Measurements from ENCODE around the gene GPR132.

GPR132 gene

GRCh38 chr14:105107351-105107750 is 42.1 kb upstream of the GPR132 start:
- Histone ChIP-seq H2BK120ac (ENCODE audit: low read depth, low read length) (no peak overlapping the region), H2BK12ac (ENCODE audit: low read length in 2 of 2) (no peak overlapping the region), H3K9ac (ENCODE audit: low read length) (no peak overlapping the region), H2AFZ (ENCODE audit: low read depth, low read length) (no peak overlapping the region), H3K4ac (ENCODE audit: low read depth in 1 of 2, low read length in 2 of 2) (no peak overlapping the region), H3K36me3 (ENCODE audit: control insufficient read depth in 1 of 2, insufficient read depth in 2 of 2, low read depth in 1 of 2, low read length in 2 of 2) (no peaks in the 10 kb centered on the region), H2BK15ac (ENCODE audit: low read depth, poor library complexity, severe bottlenecking) (no peak overlapping the region), H3K27ac (ENCODE audit: low read length, poor library complexity, severe bottlenecking) (no peak overlapping the region), H3K9me3 (ENCODE audit: control insufficient read depth, low read length) (peaks cover 15% of the 10 kb centered on the region), H3K23ac (ENCODE audit: low read length in 2 of 2) (no peak overlapping the region), H4K91ac (ENCODE audit: low read length) (no peak overlapping the region), H2AK5ac (ENCODE audit: low read length, severe bottlenecking) (no peak overlapping the region), H3K18ac (ENCODE audit: low read depth in 1 of 2, low read length in 2 of 2) (no peak overlapping the region), H2BK5ac (ENCODE audit: low read depth, low read length, poor library complexity, severe bottlenecking) (no peak overlapping the region), H4K8ac (ENCODE audit: low read length) (no peak overlapping the region), H3K4me2 (ENCODE audit: low read length, poor library complexity, severe bottlenecking) (no peak overlapping the region), H3K27me3 (ENCODE audit: control insufficient read depth in 1 of 2, insufficient read depth in 1 of 2, low read length in 2 of 2) (peaks cover 29 to 65% of the 10 kb centered on the region in 2 experiments), H3K14ac (ENCODE audit: low read length in 2 of 2) (no peak overlapping the region), H3K79me1 (replicated peaks; ENCODE audit: low read length, poor library complexity, severe bottlenecking) (no peaks in the 10 kb centered on the region), H3K4me3 (ENCODE audit: insufficient read depth in 1 of 2, low read depth in 1 of 2, low read length in 2 of 2) (no peak overlapping the region), H3K4me1 (ENCODE audit: control insufficient read depth, insufficient read depth, low read depth, low read length) (no peaks in the 10 kb centered on the region)
- DNase-seq, result no peak
- WGBS, result 88% methylated on average over 7 of the region's 7 CpGs

- no peak for DNase-seq
- Histone ChIP-seq H2AFZ (ENCODE audit: low read depth, low read length) (no peak overlapping the region), H3K79me1 (replicated peaks; ENCODE audit: low read length, poor library complexity, severe bottlenecking) (no peaks in the 10 kb centered on the region), H3K4me2 (ENCODE audit: low read length, poor library complexity, severe bottlenecking) (no peak overlapping the region), H2BK12ac (ENCODE audit: low read length in 2 of 2) (no peak overlapping the region), H3K4me3 (ENCODE audit: insufficient read depth in 1 of 2, low read depth in 1 of 2, low read length in 2 of 2) (no peak overlapping the region), H3K27ac (ENCODE audit: low read length, poor library complexity, severe bottlenecking) (no peak overlapping the region), H3K27me3 (ENCODE audit: control insufficient read depth in 1 of 2, insufficient read depth in 1 of 2, low read length in 2 of 2) (peaks cover 40 to 79% of the 10 kb centered on the region in 2 experiments), H2BK120ac (ENCODE audit: low read depth, low read length) (no peak overlapping the region), H2AK5ac (ENCODE audit: low read length, severe bottlenecking) (no peak overlapping the region), H3K4ac (ENCODE audit: low read depth in 1 of 2, low read length in 2 of 2) (no peak overlapping the region), H4K91ac (ENCODE audit: low read length) (no peak overlapping the region), H4K8ac (ENCODE audit: low read length) (no peak overlapping the region), H3K23ac (ENCODE audit: low read length in 2 of 2) (no peak overlapping the region), H3K4me1 (ENCODE audit: control insufficient read depth, insufficient read depth, low read depth, low read length) (peaks cover 3% of the 10 kb centered on the region), H3K9me3 (ENCODE audit: control insufficient read depth, low read length) (peaks cover 17% of the 10 kb centered on the region), H2BK15ac (ENCODE audit: low read depth, poor library complexity, severe bottlenecking) (no peak overlapping the region), H3K9ac (ENCODE audit: low read length) (no peak overlapping the region), H3K36me3 (ENCODE audit: control insufficient read depth in 1 of 2, insufficient read depth in 2 of 2, low read depth in 1 of 2, low read length in 2 of 2) (no peaks in the 10 kb centered on the region), H3K18ac (ENCODE audit: low read depth in 1 of 2, low read length in 2 of 2) (no peak overlapping the region), H2BK5ac (ENCODE audit: low read depth, low read length, poor library complexity, severe bottlenecking) (no peak overlapping the region), H3K14ac (ENCODE audit: low read length in 2 of 2) (no peak overlapping the region)
- WGBS, result 83% methylated on average over 3 of the region's 7 CpGs
Measured at GRCh38 chr14:105105158-105105557, 39.9 kb upstream of the GPR132 start.

- Histone ChIP-seq H3K4me3 (ENCODE audit: insufficient read depth in 1 of 2, low read depth in 1 of 2, low read length in 2 of 2) (no peak overlapping the region), H2BK15ac (ENCODE audit: low read depth, poor library complexity, severe bottlenecking) (no peak overlapping the region), H3K27ac (ENCODE audit: low read length, poor library complexity, severe bottlenecking) (no peak overlapping the region), H4K91ac (ENCODE audit: low read length) (no peak overlapping the region), H2AK5ac (ENCODE audit: low read length, severe bottlenecking) (no peak overlapping the region), H3K4me1 (ENCODE audit: control insufficient read depth, insufficient read depth, low read depth, low read length) (peaks cover 3% of the 10 kb centered on the region), H2BK5ac (ENCODE audit: low read depth, low read length, poor library complexity, severe bottlenecking) (no peak overlapping the region), H4K8ac (ENCODE audit: low read length) (no peak overlapping the region), H3K4me2 (ENCODE audit: low read length, poor library complexity, severe bottlenecking) (no peak overlapping the region), H2AFZ (ENCODE audit: low read depth, low read length) (no peak overlapping the region), H3K23ac (ENCODE audit: low read length in 2 of 2) (no peak overlapping the region), H3K14ac (ENCODE audit: low read length in 2 of 2) (no peak overlapping the region), H3K9me3 (ENCODE audit: control insufficient read depth, low read length) (peaks cover 26% of the 10 kb centered on the region), H3K18ac (ENCODE audit: low read depth in 1 of 2, low read length in 2 of 2) (no peak overlapping the region), H2BK12ac (ENCODE audit: low read length in 2 of 2) (no peak overlapping the region), H3K27me3 (ENCODE audit: control insufficient read depth in 1 of 2, insufficient read depth in 1 of 2, low read length in 2 of 2) (peaks cover 36 to 80% of the 10 kb centered on the region in 2 experiments), H3K4ac (ENCODE audit: low read depth in 1 of 2, low read length in 2 of 2) (no peak overlapping the region), H3K79me1 (replicated peaks; ENCODE audit: low read length, poor library complexity, severe bottlenecking) (no peaks in the 10 kb centered on the region), H3K9ac (ENCODE audit: low read length) (no peak overlapping the region), H3K36me3 (ENCODE audit: control insufficient read depth in 1 of 2, insufficient read depth in 2 of 2, low read depth in 1 of 2, low read length in 2 of 2) (no peaks in the 10 kb centered on the region), H2BK120ac (ENCODE audit: low read depth, low read length) (no peak overlapping the region)
- 97% methylated on average over 3 of the region's 3 CpGs for WGBS
- DNase-seq, result no peak
Measured at GRCh38 chr14:105102893-105103292, 37.7 kb upstream of the GPR132 start.

- Histone ChIP-seq H4K8ac (ENCODE audit: low read length) (no peak overlapping the region), H2BK120ac (ENCODE audit: low read depth, low read length) (no peak overlapping the region), H3K9me3 (ENCODE audit: control insufficient read depth, low read length) (peaks cover 26% of the 10 kb centered on the region), H4K91ac (ENCODE audit: low read length) (no peak overlapping the region), H3K4me3 (ENCODE audit: insufficient read depth in 1 of 2, low read depth in 1 of 2, low read length in 2 of 2) (no peak overlapping the region), H3K27me3 (ENCODE audit: control insufficient read depth in 1 of 2, insufficient read depth in 1 of 2, low read length in 2 of 2) (peaks cover 36 to 81% of the 10 kb centered on the region in 2 experiments), H2AFZ (ENCODE audit: low read depth, low read length) (no peak overlapping the region), H2AK5ac (ENCODE audit: low read length, severe bottlenecking) (no peak overlapping the region), H3K27ac (ENCODE audit: low read length, poor library complexity, severe bottlenecking) (no peak overlapping the region), H3K79me1 (replicated peaks; ENCODE audit: low read length, poor library complexity, severe bottlenecking) (no peaks in the 10 kb centered on the region), H3K23ac (ENCODE audit: low read length in 2 of 2) (no peak overlapping the region), H3K4me1 (ENCODE audit: control insufficient read depth, insufficient read depth, low read depth, low read length) (peaks cover 3% of the 10 kb centered on the region), H3K36me3 (ENCODE audit: control insufficient read depth in 1 of 2, insufficient read depth in 2 of 2, low read depth in 1 of 2, low read length in 2 of 2) (no peaks in the 10 kb centered on the region), H2BK5ac (ENCODE audit: low read depth, low read length, poor library complexity, severe bottlenecking) (no peak overlapping the region), H3K14ac (ENCODE audit: low read length in 2 of 2) (no peak overlapping the region), H3K9ac (ENCODE audit: low read length) (no peak overlapping the region), H3K4me2 (ENCODE audit: low read length, poor library complexity, severe bottlenecking) (no peak overlapping the region), H2BK12ac (ENCODE audit: low read length in 2 of 2) (no peak overlapping the region), H3K4ac (ENCODE audit: low read depth in 1 of 2, low read length in 2 of 2) (no peak overlapping the region), H3K18ac (ENCODE audit: low read depth in 1 of 2, low read length in 2 of 2) (no peak overlapping the region), H2BK15ac (ENCODE audit: low read depth, poor library complexity, severe bottlenecking) (no peak overlapping the region)
- 77% methylated on average over 7 of the region's 7 CpGs for WGBS
- DNase-seq, result no peak
Measured at GRCh38 chr14:105102361-105102870, 37.2 kb upstream of the GPR132 start.
